Stimulated activated CD4-positive, alpha-beta T cell treated with anti-CD3 and anti-CD28 coated beads, Interleukin-4, amount 100 ng/mL, for 1 hour (primary cell): ENCODE data around the gene POMT1.
"Not testable (repeated sequence)": the region's sequence is repeated elsewhere in the genome, so short reads cannot be mapped to it uniquely, and the experiment has no call there.

Experiments used
- DNase-seq: peaks from one replicate; pipeline ENCODE4 v3.0.0-alpha.2; 2020

The POMT1 gene

DNA sequence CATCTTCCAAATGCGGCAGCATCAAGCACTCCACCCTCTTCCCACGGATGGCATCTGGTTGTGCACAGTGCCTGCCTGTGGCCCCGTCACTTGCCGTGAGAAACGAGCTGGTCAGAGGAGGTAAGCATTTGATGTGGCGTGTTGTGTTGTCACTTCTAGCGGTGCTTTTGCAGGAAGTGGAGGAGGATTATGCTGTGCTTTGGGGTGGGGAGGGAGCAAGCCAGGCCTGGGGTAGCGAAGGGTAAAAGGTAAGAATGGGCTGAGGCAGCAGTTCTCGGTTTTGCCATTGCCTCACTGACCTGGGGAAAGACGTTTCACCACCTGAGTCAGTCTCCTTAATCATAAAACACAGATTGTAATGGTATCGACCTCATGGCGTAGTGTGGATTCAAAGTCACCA, 2.3 kb upstream of the POMT1 start:
- peak; percentile 61 for DNase-seq

DNA sequence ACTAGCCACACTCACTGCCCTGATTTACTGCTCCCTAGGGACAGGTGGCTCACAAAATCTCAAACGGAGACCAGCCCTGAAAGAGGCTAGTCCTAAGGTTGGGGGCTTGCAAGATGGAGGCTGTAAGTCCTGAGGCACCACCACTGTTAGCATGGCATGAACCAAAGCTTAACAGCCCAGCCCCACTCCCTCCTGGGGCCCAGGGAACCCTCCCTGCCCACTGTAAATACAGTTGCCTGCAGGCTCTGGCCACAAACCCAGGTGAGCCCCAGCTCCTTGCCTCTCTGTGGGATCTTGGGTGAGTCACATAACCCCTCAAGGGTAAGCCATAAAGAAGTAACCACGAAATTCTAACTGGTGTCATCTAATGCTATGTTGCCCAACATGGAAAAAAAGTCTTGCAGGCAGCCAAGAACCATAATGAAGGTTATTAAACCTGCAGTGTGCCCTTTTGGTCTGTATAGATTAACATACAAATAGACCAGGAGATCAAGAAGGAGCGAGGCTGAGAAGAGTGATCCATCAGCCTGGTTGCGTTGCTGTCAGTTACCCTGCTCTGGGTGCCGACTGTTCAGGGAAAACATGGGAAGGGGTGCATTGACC, 1.7 kb upstream of the POMT1 start:
- peak; percentile 41 for DNase-seq

DNA sequence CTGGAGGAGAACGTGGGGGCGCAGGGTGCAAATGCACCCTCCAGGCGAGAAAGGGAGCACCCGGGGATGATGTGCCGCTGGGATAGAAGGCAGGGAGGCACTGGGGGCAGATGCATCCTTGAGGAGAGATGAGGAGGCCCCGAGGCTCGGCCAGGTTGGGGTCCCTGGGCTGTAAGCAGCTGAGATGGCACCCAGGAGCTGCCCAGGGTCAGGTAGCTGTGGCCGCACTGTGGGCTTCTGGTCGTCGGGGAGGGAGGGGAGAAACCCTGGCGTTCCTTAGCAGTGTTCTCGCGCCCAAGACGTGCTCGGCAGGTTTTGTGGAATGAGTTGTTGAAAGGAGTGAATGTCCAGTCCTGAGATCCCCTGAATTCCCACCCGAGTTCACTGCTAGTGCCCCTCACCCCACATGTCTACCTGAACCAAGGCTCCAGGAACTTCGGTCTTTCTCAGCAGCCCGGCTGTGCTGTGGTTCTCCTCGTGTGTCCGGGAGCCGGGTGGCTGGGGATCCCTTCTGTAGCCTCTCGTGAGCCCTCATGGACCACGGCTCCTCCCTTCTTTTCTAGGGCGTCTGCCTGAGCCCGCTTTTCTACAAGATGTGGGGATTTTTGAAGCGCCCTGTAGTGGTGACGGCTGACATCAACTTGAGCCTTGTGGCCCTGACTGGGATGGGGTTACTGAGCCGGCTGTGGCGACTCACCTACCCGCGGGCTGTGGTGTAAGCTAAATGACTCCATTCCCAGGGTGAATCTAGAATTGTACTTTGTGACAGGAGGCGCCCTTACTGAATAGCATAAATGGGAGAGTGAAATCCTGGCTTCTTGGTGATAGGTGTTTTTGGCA, 1.1 kb downstream of the POMT1 start:
- DNase-seq: peak; percentile 56

DNA sequence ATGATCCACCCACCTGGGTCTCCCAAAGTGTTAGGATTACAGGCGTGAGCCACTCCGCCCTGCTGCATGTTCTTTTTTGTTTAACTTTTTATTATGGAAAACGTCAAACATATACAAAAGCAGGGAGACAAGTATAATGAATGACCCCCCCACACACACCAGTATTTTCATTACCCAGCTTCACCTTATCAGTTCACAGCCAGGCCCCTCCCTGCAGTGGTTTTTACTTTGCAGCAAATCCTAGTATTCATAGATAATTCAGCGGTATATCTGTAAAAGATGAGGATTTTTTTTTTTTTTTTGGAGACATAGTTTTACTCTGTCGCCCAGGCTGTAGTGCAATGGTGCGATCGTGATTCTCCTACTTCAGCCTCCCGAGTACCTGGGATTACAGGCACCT, 2.3 kb downstream of the POMT1 start:
- no peak for DNase-seq

DNA sequence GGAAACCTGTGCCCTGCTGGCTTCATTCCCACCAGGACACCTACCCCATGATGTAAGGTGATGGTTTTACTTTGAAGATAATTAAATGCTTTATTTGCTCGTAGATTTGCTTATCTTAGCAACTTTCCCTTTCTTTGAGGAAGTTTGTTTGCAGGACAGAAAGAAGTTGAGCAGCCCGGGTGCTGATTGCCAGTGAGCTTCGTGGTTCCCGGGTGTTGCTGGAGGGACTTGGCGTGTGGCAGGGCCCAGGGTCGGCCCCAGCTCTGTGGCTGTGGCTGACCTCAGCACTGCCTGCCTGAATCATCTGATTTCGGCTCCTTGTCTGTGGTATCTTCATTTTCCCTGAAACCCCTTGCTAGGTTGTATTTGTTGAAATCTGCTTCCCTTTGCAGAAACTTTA, 8.7 kb downstream of the POMT1 start:
- no peak for DNase-seq

DNA sequence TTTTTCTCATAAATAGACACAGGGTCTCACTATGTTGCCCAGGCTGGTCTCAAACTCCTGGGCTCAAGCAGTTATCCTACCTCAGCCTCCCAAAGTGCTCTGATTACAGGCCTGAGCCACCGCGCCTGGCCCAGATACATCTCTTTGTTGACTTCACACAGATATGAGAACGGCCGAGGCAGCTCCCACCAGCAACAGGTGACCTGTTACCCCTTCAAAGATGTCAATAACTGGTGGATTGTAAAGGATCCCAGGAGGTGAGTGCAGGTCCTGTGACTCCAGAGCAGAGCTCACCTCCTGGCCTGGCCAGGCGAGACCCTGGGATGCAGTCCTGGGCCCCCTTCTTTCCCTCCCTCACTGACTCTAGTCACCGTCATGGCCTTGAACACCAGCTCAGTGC, 9.2 kb downstream of the POMT1 start:
- DNase-seq: no peak

DNA sequence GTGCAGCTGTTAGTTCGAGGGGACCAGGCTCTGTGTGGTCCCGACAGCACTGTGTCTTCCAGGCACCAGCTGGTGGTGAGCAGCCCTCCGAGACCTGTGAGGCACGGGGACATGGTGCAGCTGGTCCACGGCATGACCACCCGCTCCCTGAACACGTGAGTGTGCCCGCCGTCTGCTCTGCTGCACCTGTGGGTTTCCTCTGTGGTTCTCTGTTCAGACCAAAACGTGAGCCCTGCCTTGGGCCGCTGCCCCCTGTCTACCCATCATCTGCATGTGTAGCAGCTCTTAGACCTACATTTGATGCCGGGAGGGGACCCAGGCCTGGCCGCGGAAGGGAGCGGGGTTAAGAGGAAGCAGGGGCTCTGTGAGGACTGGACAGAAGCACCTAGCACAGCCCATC, 10.5 kb downstream of the POMT1 start:
- no peak for DNase-seq

DNA sequence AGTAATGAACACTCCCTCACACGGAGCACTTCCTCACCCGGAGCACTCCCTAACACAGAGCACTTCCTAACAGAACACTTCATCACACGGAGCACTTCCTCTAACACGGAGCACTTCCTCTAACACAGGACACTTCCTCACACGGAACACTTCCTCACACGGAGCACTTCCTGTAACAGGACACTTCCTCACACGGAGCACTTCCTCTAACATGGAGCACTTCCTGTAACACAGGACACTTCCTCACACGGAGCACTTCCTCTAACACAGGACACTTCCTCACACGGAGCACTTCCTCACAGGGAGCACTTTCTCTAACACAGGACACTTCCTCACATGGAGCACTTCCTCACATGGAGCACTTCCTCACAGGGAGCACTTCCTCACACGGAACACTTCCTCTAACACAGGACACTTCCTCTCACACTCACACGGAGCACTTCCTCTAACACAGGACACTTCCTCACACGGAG, 12.9 kb downstream of the POMT1 start:
- not testable (repeated sequence) for DNase-seq

DNA sequence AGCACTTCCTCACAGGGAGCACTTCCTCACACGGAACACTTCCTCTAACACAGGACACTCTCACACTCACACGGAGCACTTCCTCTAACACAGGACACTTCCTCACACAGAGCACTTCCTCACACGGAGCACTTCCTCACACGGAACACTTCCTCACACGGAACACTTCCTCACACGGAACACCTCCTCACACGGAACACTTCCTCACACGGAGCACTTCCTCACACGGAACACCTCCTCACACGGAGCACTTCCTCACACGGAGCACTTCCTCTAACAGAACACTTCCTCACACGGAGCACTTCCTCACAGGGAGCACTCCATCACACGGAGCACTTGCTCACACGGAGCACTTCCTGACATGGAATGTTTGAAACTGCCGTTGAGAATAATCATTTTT, 13.4 kb downstream of the POMT1 start:
- DNase-seq: no peak

DNA sequence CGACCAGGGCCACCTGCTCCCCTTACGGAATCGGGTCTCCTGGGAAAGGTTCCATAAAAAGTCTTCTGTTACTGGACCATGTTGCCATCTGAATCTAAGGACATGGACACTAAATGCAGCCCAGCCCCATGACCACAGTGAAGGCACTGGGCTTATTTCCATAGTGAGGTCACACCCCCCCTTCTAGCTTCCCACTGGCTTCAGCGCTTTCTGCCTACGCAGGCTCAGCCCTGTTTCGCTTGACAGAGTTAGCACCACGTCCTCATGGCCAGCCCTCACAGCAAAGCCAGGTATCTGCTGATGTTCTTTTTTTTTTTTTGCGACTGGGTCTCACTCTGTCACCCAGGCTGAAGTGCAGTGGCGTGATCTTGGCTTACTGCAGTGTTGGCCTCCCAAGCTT, 14.2 kb downstream of the POMT1 start:
- no peak for DNase-seq

DNA sequence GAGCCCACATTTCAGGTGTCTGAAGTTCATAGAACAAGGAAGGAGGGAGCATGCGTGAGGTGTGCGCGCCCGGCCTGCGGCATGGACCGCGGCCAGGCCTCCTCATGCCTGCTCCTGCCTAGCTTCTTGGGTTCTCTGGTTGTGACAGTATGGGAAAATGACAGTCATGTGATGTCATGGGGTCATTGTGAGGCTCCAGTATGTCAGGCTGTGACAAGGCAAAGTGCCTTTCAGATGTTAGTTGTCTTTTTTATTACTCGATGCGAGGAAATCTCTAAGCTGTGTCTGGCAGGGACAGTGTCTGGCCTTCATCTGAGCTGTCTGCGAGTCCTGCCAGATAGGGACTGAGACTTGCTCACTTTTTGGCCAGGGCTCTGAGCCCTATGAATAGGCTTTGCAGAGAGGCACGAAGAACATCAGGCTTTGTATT, 15.1 kb downstream of the POMT1 start:
- no peak for DNase-seq

DNA sequence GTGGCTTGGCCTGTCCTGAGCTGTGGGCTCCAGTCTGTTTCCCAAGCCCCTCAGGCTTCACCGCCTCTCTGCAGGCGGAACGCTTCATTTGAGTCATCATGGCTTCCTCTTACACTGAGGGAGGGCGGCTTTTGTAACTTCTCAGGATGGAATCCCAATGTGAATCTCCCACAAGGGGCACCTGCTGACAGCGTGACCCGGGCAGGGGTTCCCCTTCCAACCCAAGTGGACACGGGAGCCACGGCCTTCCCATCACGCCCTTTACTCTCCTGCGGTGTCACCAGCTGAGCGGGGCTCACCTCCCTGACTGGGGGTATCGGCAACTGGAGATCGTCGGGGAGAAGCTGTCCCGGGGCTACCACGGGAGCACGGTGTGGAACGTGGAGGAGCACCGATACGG, 15.8 kb downstream of the POMT1 start:
- DNase-seq: no peak

DNA sequence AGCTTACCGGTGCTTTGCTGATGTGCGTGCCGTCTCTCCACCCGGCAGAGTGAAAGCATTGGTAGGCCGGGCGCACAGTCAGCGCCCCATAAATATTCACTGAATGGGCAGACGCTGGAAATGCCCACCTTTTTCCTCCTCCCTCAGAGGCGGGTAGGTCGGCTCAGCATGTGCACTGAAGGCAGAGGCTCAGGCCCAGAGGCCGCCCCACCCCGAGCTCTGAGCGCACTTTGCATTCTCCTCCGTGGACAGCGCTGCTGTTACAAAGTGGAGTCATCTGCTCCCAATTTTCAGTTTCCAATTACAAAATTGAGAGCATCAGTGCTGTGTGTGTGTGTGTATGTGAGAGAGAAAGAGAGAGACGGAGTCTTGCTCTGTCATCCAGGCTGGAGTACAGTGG, 17.8 kb downstream of the POMT1 start:
- no peak for DNase-seq

DNA sequence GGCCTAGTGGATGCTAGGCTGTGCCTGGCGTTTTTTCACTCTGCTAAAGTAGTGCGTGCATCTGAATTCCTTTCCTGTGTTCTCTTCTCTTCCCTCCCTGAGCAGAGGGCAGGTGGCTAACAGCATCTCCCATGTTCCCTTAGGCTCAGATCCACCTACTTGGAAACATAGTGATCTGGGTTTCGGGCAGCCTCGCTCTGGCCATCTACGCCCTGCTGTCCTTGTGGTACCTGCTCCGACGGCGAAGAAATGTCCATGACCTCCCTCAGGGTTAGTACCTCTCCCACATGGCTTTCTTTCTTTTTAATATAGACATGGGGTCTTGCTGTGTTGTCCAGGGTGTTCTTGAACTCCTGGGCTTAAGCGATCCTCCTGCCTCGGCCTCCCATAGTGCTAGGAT, 18.5 kb downstream of the POMT1 start:
- DNase-seq: no peak

DNA sequence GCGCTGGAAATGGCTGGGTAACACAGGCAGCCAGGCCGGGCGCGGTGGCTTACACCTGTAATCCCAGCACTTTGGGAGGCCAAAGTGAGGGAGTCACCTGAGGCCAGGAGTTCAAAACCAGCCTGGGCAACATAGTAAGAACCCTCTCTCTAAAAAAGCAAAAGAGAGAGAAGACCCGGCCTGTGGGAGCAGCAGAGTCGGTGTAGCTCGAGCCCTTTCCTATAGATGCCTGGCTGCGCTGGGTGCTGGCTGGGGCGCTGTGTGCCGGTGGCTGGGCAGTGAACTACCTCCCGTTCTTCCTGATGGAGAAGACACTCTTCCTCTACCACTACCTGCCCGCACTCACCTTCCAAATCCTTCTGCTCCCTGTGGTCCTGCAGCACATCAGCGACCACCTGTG, 19.1 kb downstream of the POMT1 start:
- DNase-seq: no peak

DNA sequence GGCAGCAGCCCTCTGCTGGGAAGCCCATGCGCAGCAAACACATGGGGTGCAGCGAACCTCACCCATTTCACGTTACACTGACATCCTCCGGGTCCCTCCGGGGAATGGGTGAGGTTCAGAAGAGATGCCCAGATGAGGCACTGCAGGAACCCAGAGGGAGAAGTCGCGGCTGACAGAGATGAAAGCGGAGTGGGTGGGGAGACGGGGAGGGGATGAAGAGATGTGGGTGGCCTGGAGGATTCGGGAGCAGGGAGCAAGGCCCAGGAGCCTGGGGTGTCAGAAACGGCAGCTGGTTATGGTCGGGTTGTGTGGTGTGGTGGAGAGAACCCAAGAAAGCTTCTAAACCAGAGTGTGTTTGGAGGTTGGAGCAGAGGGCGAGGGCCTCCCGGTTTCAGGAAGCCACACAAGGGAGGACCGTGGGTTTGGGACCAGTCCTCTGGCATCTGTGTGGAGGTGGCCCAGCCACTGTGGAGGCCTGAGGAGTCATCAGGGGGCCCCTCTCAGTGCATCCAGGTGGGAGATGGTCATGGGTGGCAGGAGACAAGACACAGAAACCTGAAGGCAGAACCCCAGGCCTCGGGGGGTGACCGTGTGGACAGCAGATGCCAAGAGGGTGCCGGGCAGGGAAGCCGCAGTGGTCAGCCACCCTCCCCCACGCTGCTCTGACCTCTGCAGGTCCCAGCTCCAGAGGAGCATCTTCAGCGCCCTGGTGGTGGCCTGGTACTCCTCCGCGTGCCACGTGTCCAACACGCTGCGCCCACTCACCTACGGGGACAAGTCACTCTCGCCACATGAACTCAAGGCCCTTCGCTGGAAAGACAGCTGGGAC, 19.8 kb downstream of the POMT1 start:
- no peak for DNase-seq

DNA sequence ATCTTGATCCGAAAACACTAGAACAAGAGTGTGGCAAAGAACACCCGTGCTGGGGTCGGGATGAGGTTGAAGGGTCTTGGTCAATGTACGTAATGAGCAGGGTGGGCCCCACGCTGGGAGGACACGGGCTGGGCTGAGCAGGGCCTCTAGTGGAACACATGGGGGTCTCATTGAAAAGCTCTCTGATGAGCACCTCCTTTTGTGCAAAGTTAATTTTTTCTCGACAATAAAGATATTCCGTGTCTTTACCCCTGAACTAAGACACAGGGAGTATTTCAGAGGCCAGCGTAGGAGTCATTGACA, 20.3 kb downstream of the POMT1 start:
- no peak for DNase-seq

DNA sequence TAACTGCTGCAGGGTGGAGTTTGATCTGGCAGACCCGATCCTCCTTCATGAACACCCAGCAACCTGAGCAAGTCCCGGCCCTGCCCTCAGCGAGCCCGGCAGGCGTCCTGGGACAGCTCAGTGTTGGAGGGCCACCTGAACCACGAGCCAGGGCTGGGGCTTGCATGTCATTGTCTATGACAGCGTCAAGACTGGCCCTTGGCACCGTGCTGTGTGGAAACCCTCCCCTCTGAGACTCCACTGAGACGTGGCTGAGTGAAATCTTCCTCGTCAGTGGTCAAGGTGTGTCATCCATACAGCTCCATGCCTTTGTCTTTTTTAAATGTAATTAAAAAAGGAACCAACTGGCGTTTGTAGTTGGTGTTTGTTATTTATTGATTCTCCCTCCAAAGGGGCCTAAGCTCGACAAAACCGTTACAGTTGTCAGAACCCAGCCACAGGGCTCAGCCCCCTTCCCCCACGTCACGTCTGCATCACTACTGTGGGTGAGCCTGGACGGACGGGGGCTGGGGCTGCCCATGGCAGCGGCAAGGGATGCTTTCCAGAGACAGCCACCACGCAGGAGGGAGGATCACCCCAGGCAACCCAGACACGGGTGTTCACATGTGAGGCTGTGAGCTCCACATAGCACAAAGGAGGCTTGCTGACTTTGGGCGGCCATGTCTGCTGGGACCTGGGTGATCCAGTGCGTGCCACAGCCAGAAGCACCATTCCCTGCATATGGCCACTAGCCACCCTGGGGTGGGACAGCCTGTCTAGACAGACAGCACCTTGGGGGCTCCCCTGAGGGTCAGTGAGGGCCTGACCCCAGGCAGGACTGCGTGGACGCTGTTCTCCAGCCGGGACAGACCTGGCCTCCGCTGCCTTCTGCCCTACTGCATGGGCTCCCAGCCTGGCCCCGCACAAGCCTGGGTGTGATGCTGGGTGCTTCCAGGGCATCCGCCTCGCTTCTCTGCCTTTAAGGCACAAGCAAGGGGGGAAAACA, 21.0 kb downstream of the POMT1 start:
- DNase-seq: no peak

DNA sequence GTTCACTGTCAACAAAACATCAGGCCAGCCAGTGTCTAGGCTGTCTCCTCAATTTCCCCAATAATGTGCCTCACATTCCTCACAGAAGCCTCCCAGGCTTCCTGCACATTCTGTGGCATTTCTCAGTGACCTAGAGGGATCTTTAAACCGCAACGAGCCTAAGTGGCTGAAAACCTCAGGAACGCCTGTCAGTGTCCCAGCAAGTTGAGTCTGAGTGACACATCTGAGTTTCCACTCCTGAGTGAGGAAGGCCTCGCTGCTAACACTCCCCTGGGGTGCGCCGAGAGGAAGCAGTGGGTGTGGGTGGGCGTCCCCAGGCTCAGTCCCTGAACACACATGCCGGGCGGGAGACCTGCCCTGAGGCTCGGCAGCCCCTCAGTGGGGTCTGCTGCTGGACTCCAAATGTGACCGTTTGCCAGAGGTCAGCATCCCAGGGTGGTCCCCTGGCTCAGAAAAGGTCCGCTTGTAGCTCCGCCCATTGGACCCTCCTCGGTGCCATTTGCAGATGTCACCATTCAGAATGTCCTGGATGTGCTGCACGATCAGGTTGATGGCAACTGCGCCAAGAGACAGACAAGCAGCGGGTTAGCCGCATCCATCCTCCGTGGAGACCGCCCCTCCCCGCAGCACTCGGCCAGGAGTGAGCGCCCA, 22.1 kb downstream of the POMT1 start:
- DNase-seq: no peak

DNA sequence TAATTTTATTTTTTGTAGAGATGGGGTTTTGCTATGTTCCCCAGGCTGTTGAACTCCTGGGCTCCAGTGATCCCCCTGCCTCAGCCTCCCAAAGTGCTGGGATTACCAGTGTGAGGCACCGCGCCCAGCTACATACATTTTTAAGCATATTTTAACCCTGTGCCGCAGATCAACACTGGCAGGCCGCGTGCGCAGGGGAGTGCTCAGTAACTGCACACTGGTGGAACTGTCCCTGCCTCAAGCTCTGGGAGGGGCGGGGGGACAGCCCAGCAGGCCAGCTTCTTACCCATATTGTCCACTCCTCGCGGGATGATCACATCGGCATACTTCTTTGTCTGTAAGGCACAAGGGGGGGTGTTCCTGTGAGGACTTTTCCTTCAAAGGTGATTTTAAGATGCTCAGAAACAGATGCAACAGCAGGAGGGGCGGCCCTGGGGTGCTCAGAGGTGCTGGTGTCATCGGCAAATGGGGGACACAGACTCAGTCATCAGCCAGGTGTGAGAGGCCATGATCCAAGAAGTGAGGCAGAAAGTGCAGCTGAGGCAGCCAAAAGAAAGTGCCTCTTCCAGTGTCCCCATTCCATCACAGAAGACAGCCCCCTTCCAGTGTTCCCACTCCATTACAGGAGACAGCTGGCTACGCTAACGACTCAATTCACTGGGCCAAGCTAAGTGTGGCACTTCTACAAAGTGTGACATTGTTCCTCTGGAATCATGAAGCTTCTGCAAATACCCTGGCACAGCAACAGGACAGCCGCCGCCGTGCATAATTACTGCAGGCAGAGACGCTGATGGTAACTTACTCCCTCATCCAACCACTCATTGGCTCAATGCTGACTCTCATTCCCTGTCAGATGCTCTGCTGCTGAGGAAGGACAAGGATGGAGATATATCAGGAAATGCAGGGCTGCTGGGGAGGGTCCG, 23.2 kb downstream of the POMT1 start:
- no peak for DNase-seq

DNA sequence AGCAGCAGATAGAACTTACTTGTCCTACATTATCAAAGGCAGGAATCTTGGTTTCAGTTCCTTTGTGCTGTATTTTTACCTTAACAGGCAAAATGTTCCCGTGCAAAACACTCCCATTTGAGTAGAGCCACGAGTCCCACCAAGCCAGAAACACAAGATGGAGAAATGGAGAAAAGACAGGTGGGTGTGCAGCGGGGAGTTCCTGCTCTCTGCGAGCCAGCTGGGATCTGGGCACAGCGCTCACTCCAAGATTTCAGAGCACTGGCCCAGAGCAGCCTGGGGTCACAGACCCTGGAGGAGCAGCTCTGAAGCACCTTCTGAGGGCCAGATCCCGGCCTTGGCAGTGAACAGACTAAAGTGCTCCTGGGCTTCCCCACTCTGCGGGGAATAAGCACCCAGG, 25.5 kb downstream of the POMT1 start:
- DNase-seq: no peak
